ENCODE measurements around the gene PRMT5.

Gene PRMT5

DNA sequence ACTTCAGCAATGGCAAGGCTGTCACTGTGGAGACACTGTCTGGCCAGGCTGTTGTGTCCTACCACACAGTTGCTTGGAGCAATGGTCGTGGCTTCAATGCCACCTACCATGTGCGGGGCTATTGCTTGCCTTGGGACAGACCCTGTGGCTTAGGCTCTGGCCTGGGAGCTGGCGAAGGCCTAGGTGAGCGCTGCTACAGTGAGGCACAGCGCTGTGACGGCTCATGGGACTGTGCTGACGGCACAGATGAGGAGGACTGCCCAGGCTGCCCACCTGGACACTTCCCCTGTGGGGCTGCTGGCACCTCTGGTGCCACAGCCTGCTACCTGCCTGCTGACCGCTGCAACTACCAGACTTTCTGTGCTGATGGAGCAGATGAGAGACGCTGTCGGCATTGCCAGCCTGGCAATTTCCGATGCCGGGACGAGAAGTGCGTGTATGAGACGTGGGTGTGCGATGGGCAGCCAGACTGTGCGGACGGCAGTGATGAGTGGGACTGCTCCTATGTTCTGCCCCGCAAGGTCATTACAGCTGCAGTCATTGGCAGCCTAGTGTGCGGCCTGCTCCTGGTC lies 53.3 kb downstream of the PRMT5 start:
- no peak for DNase-seq (ENCODE audit: low read depth in 3 of 3)

DNA sequence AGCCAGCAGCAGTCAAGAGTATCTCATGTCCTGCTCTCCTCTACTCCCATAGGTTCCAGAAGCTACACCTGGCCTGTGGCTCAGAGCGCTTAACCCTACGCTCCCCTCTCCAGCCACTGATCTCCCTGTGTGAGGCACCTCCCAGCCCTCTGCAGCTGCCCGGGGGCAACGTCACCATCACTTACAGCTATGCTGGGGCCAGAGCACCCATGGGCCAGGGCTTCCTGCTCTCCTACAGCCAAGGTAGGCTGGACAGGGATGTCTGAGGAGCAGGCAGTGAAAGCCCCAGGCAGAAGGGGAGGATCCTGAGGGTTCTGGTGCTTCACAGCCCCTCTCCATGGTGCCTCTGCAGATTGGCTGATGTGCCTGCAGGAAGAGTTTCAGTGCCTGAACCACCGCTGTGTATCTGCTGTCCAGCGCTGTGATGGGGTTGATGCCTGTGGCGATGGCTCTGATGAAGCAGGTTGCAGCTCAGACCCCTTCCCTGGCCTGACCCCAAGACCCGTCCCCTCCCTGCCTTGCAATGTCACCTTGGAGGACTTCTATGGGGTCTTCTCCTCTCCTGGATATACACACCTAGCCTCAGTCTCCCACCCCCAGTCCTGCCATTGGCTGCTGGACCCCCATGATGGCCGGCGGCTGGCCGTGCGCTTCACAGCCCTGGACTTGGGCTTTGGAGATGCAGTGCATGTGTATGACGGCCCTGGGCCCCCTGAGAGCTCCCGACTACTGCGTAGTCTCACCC lies 54.0 kb downstream of the PRMT5 start:
- no peak for DNase-seq (ENCODE audit: low read depth in 3 of 3)

DNA sequence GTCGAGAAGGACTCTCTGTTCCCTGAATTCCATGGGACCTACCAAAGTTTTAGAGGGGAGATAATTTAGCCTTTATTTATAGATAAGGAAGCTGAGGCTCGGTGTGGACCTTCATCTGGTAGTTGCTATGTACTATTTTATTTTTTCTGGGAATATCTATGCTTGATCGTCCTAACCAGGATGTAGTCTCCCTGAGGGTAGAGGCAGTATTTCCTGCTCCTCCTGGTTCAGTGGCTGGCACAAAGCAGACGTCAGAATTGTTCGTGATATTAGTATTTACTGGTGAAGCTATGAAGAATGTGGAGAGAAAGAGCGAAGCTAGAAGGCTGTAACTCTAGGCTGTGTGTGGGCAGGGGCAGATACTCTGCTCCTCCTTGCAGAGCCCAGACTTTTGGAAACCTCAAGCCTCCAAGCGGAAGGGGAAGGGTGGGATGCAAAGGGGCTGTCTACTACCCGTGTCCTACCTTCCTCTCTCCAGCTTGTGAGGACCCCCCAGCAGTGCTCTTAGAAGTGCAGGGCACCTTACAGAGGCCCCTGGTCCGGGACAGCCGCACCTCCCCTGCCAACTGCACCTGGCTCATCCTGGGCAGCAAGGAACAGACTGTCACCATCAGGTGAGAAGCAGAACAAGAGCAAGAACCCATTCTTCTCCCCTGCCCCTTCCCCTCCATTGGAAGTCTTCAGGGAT lies 56.2 kb downstream of the PRMT5 start:
- no peak for DNase-seq (ENCODE audit: low read depth in 3 of 3)

DNA sequence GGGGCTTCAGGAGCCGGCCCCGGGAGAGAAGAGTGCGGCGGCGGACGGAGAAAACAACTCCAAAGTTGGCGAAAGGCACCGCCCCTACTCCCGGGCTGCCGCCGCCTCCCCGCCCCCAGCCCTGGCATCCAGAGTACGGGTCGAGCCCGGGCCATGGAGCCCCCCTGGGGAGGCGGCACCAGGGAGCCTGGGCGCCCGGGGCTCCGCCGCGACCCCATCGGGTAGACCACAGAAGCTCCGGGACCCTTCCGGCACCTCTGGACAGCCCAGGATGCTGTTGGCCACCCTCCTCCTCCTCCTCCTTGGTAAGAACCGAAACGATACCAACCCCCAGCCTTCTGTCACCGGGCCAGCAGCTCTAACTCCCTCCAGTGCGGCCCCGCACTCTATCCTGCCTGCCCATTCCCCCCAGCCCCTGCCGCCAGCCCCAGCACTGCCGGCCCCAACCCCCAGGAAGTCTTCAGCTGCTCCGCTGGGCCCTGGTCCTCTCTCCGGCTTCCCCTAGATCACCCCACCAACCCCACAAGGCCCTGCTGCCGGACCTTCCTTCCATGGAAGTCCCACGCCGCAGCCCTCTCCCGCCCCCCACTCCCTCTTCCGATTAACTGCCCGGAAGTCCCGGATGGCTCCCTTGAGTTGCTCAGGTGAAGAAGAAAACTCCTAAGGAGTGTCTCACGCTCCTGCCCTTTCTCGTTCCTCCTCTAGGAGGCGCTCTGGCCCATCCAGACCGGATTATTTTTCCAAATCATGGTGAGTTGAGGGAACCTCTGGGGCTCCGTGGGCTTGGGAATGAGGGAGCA lies 56.9 kb downstream of the PRMT5 start:
- DNase-seq (ENCODE audit: low read depth in 3 of 3), result peak; percentile 49 to 52 (median 52)

- peak; percentile 60 to 71 (median 68) for DNase-seq (ENCODE audit: low read depth in 3 of 3)
Observed at GRCh38 chr14:22871224-22872032, 57.7 kb downstream of the PRMT5 start, which contains the start of gene LRP10. Gene LRP10 (plus strand): TSS chr14:22871740. CDS start chr14:22872304, 564 bp downstream.

- DNase-seq (ENCODE audit: low read depth in 3 of 3), result no peak
Observed at GRCh38 chr14:22870811-22871223, 58.4 kb downstream of the PRMT5 start.

Data from stimulated activated CD4-positive, alpha-beta T cell treated with anti-CD3 and anti-CD28 coated beads, TNF-alpha, amount 100 ng/mL, for 4 hours (primary cell).